DOHH2 (cell line): ENCODE results near the gene GLP2R.

Source experiments
- CTCF ChIP-seq: fragments of 200-600 bp; sonication (generic); IDR thresholded peaks from one replicate; pipeline ENCODE4 v1.5.1; 2014; ENCODE audit warnings: antibody characterized with exemption, mild to moderate bottlenecking, low read depth, low read length; ENCODE audit not compliant: poor library complexity, severe bottlenecking
- EZH2phosphoT487 ChIP-seq: fragments of 200-600 bp; sonication (generic); IDR thresholded peaks from 2 replicates; pipeline ENCODE4 v1.6.1; 2017; ENCODE audit warnings: borderline replicate concordance, mild to moderate bottlenecking, antibody characterized with exemption, low read length, moderate library complexity, mixed read lengths

GRCh38 chr17:9918804-9919352 lies 93.2 kb downstream of the GLP2R start:
- TF ChIP-seq CTCF (no peak), EZH2phosphoT487 (no peak)
